Measurements from ENCODE around the gene CASR.

GRCh38 chr3:122316368-122316767, 132.9 kb downstream of the CASR start:
- TF ChIP-seq CTCF (IDR thresholded peaks at IDR 0.05; ENCODE audit: low read depth, low read length) (no peak), POLR2A (IDR thresholded peaks at IDR 0.05; ENCODE audit: extremely low read depth, insufficient read length) (no peak), MAX (IDR thresholded peaks at IDR 0.05; ENCODE audit: low read depth, low read length) (no peak), MYC (IDR thresholded peaks at IDR 0.05; ENCODE audit: low read depth, low read length) (no peak)
